Measurements from ENCODE around the gene KPTN. TPM values are rescaled to one million over a fixed set of nuclear protein-coding genes. Genes with fewer than 3 reads are reported as not detected.

KPTN gene
- total and polyA plus RNA-seq, 2 of the 13 experiments (the other 11 are each of a cell fraction or from before 2014, with no cell fraction given), result 9.1 to 13.3 TPM

DNA sequence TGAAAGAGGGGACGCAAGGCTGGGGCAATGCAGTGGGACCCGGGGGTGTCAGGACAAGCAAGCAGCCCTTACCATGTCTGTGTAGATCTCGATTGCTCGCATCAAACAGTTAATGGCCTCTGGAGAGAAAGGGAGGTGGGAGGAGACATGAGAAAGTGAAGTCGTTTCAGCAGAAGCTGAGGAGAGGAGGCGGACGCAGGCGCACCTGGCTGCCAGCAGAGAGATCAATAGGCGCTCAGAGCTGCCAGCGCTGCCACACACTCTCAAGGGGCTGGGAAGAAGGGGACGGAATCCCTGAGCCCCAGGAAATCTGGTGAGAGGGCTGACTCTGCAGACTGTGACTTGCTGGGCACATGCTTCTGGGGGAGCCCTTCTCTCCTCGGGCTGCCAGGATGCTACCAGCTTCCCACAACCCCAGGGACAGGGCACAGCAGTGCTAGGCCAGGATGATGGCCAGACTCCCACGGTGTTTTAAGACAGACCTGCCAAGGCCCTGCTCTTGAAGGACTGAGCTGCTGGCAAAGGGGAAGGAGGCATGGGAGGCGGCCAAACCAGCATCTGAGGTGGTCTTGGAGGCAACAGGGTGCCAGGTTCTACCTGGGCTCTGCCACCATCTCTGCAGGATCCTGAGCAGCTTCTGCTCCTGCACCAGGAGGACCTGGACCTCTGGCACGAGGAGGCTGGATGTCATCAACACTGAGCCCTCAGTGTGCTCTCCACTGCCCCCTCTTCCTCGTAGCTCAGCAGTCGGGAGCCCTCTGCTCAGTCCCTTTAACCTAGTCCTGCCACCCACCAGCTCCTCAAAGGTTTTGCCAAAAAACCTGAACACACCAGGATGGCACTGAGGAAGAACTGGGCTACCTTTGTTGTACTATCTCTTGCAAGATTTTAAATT, 11.7 kb upstream of the KPTN start (continued):
- TF ChIP-seq, protein P1, sequence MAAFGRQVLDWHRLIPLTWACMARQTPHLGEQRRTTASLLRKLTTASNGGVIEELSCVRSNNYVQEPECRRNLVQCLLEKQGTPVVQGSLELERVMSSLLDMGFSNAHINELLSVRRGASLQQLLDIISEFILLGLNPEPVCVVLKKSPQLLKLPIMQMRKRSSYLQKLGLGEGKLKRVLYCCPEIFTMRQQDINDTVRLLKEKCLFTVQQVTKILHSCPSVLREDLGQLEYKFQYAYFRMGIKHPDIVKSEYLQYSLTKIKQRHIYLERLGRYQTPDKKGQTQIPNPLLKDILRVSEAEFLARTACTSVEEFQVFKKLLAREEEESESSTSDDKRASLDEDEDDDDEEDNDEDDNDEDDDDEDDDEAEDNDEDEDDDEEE (CRISPR knock-in tag; IDR thresholded peaks at IDR 0.05), result no peak
- TF ChIP-seq SETDB1 (CRISPR knock-in tag; IDR thresholded peaks at IDR 0.05; ENCODE audit: borderline replicate concordance) (no peak), RARA (CRISPR knock-in tag; IDR thresholded peaks at IDR 0.05) (no peak), TAF1 (CRISPR knock-in tag; IDR thresholded peaks at IDR 0.05) (no peak), ZNF3 (CRISPR knock-in tag; IDR thresholded peaks at IDR 0.05) (no peak)

DNA sequence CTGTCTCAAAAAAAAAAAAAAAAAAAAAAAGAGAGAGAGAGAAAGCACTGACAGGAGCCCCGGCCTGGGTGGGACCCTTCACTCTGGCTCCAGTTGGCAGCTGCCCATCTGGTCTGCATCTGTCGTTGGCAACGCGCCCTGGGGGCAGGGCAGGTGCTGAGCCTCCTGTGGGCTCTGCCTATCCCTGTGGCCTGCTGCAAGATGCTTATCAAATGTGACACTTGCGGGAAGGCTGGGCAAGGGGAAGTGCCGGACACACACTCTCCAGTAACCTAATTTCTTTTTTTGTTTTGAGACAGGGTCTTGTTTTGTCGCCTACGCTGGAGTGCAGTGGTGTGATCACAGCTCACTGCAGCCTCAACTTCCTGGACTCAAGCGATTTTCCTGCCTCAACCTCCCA, 10.7 kb upstream of the KPTN start:
- intact Hi-C loops (cut with micrococcal nuclease; ENCODE audit: unreplicated experiment) (no loop called here), in situ Hi-C loops (cut with HindIII; ENCODE audit: extremely low pct_ligation_motif_present, low pct_unique_long_range_greater_than_20kb) (no loop called here)
- Histone ChIP-seq H3K36me3 (replicated peaks in 1 of 2; ENCODE audit: control insufficient read depth in 1 of 2, insufficient read depth in 2 of 2, low read length in 2 of 2) (peaks cover 12 to 16% of the 10 kb centered on the region in 2 experiments; a peak in 4 of 5 replicates), H3K4me1 (ENCODE audit: insufficient read depth, low read length) (no peaks in the 10 kb centered on the region), H3K27me3 (ENCODE audit: control insufficient read depth in 1 of 2, insufficient read depth in 2 of 2, low read length in 2 of 2) (no peaks in the 10 kb centered on the region), H3K9ac (ENCODE audit: insufficient read depth, low read depth, low read length) (no peak overlapping the region), H3K27ac (ENCODE audit: extremely low read length, insufficient read depth, low read length) (no peak overlapping the region), H2AFZ (ENCODE audit: low read length) (no peak overlapping the region), H4K20me1 (ENCODE audit: insufficient read depth, low read length) (no peaks in the 10 kb centered on the region), H3K9me3 (ENCODE audit: low read length) (no peaks in the 10 kb centered on the region), H3K4me2 (ENCODE audit: low read depth, low read length) (no peak overlapping the region), H3K79me2 (ENCODE audit: insufficient read depth, low read length) (no peaks in the 10 kb centered on the region), H3K4me3 (replicated peaks in 1 of 3; ENCODE audit: insufficient read depth in 1 of 3, low read depth in 2 of 3, low read length in 3 of 3) (no peak overlapping the region)
- ChIA-PET CTCF (ENCODE audit: low intra/inter-chr PET ratio, low total read pairs) (no interaction called here), POLR2A (no interaction called here)
- 96% methylated on average over 9 of the region's 9 CpGs for WGBS (ENCODE audit: low lambda C conversion rate)
- no TSS peak for BruUV-seq (replicated peaks)
- ATAC-seq (no peak), FAIRE-seq (no peak), DNase-seq (ENCODE audit: low spot score) (no peak)
- TF ChIP-seq ATAD3A (CRISPR knock-in tag; IDR thresholded peaks at IDR 0.05) (no peak), ZNF12 (CRISPR knock-in tag; IDR thresholded peaks at IDR 0.05) (no peak), SALL1 (CRISPR knock-in tag; IDR thresholded peaks at IDR 0.05) (no peak), ZFP36 (IDR thresholded peaks at IDR 0.05; ENCODE audit: borderline replicate concordance, low read depth, low read length, partially characterized antibody) (no peak), ZNF775 (CRISPR knock-in tag; IDR thresholded peaks at IDR 0.05; ENCODE audit: borderline replicate concordance) (no peak), SP4 (CRISPR knock-in tag; IDR thresholded peaks at IDR 0.05) (no peak), ARID2 (CRISPR knock-in tag; IDR thresholded peaks at IDR 0.05; ENCODE audit: borderline replicate concordance) (no peak), SIX4 (CRISPR knock-in tag; IDR thresholded peaks at IDR 0.05) (no peak), ZNF232 (CRISPR knock-in tag; IDR thresholded peaks at IDR 0.05; ENCODE audit: borderline replicate concordance) (no peak), SAP130 (CRISPR knock-in tag; IDR thresholded peaks at IDR 0.05; ENCODE audit: low read depth) (no peak), RCOR2 (CRISPR knock-in tag; IDR thresholded peaks at IDR 0.05) (no peak), CHD4 (IDR thresholded peaks at IDR 0.05; ENCODE audit: borderline replicate concordance, low read length) (no peak), ZNF776 (CRISPR knock-in tag; IDR thresholded peaks at IDR 0.05) (no peak), KDM3A (CRISPR knock-in tag; IDR thresholded peaks at IDR 0.05; ENCODE audit: low read depth) (no peak), SIX1 (CRISPR knock-in tag; IDR thresholded peaks at IDR 0.05; ENCODE audit: borderline replicate concordance) (no peak)
- TF ChIP-seq, protein P2, sequence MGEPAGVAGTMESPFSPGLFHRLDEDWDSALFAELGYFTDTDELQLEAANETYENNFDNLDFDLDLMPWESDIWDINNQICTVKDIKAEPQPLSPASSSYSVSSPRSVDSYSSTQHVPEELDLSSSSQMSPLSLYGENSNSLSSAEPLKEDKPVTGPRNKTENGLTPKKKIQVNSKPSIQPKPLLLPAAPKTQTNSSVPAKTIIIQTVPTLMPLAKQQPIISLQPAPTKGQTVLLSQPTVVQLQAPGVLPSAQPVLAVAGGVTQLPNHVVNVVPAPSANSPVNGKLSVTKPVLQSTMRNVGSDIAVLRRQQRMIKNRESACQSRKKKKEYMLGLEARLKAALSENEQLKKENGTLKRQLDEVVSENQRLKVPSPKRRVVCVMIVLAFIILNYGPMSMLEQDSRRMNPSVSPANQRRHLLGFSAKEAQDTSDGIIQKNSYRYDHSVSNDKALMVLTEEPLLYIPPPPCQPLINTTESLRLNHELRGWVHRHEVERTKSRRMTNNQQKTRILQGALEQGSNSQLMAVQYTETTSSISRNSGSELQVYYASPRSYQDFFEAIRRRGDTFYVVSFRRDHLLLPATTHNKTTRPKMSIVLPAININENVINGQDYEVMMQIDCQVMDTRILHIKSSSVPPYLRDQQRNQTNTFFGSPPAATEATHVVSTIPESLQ (CRISPR knock-in tag; conservative IDR thresholded peaks at IDR 0.05), result no peak
